Loucy (cell line): ENCODE data around the gene PFN1.

Experiments
- H2AFZ ChIP-seq: fragments of 200-600 bp; sonication (generic); 2 replicates; pipeline ENCODE4 v1.6.0; 2016; ENCODE audit warnings: antibody characterized with exemption, mild to moderate bottlenecking, low read length, moderate library complexity
- H3F3A ChIP-seq: fragments of 200-600 bp; 2 replicates; pipeline ENCODE4 v1.6.0; 2016; ENCODE audit warnings: antibody characterized with exemption, low read depth, mild to moderate bottlenecking
- H3K27me3 ChIP-seq: fragments of 200-600 bp; sonication (generic); 2 replicates; pipeline ENCODE4 v1.6.1; 2014; ENCODE audit warnings: low read length, mild to moderate bottlenecking; ENCODE audit not compliant: insufficient read depth, poor library complexity, severe bottlenecking
- H3K36me3 ChIP-seq: fragments of 200-600 bp; sonication (generic); 2 replicates; pipeline ENCODE4 v1.6.1; 2016; ENCODE audit warnings: low read length; ENCODE audit not compliant: insufficient read depth
- H3K4me1 ChIP-seq: fragments of 200-600 bp; sonication (generic); 2 replicates; pipeline ENCODE4 v1.5.1; 2014; ENCODE audit warnings: low read length, mild to moderate bottlenecking; ENCODE audit not compliant: insufficient read depth, poor library complexity, severe bottlenecking
- H3K4me2 ChIP-seq: fragments of 200-600 bp; sonication (generic); 2 replicates; pipeline ENCODE4 v1.6.0; 2014; ENCODE audit warnings: antibody characterized with exemption, low read length, low read depth, mild to moderate bottlenecking; ENCODE audit not compliant: poor library complexity, severe bottlenecking
- H3K4me3 ChIP-seq: fragments of 200-600 bp; sonication (generic); 2 replicates; pipeline ENCODE4 v1.5.1; 2014; ENCODE audit warnings: low read length, mild to moderate bottlenecking, mixed read lengths; ENCODE audit not compliant: poor library complexity, severe bottlenecking
- H3K79me2 ChIP-seq: fragments of 200-600 bp; sonication (generic); 2 replicates; pipeline ENCODE4 v1.6.1; 2014; ENCODE audit warnings: low read length; ENCODE audit not compliant: insufficient read depth
- H3K9ac ChIP-seq: fragments of 200-600 bp; sonication (generic); 2 replicates; pipeline ENCODE4 v1.6.0; 2014; ENCODE audit warnings: mild to moderate bottlenecking, low read depth, low read length, moderate library complexity; ENCODE audit not compliant: poor library complexity, severe bottlenecking
- H3K9me2 ChIP-seq: fragments of 200-600 bp; sonication (generic); replicated peaks from 2 replicates; pipeline ENCODE4 v1.6.1; 2016; ENCODE audit warnings: low read depth, low read length, mixed read lengths
- H3K9me3 ChIP-seq: fragments of 200-600 bp; sonication (generic); 2 replicates; pipeline ENCODE4 v1.6.1; 2014; ENCODE audit warnings: mild to moderate bottlenecking, antibody characterized with exemption, low read length, low read depth; ENCODE audit not compliant: insufficient read depth
- H4K20me1 ChIP-seq: fragments of 200-600 bp; sonication (generic); 2 replicates; pipeline ENCODE4 v1.6.0; 2014; ENCODE audit warnings: antibody characterized with exemption, low read length, mild to moderate bottlenecking; ENCODE audit not compliant: insufficient read depth, poor library complexity, severe bottlenecking
- EZH2phosphoT487 ChIP-seq: fragments of 200-600 bp; IDR thresholded peaks from 2 replicates; pipeline ENCODE4 v1.6.1; 2018; ENCODE audit warnings: antibody characterized with exemption, mild to moderate bottlenecking, moderate library complexity, borderline replicate concordance
- TF ChIP-seq, protein P1 (sequence below): fragments of 200-600 bp; sonication (generic); conservative IDR thresholded peaks from 2 replicates; pipeline ENCODE4 v1.5.1; 2014; ENCODE audit warnings: mild to moderate bottlenecking, antibody characterized with exemption, low read length

Gene PFN1

DNA sequence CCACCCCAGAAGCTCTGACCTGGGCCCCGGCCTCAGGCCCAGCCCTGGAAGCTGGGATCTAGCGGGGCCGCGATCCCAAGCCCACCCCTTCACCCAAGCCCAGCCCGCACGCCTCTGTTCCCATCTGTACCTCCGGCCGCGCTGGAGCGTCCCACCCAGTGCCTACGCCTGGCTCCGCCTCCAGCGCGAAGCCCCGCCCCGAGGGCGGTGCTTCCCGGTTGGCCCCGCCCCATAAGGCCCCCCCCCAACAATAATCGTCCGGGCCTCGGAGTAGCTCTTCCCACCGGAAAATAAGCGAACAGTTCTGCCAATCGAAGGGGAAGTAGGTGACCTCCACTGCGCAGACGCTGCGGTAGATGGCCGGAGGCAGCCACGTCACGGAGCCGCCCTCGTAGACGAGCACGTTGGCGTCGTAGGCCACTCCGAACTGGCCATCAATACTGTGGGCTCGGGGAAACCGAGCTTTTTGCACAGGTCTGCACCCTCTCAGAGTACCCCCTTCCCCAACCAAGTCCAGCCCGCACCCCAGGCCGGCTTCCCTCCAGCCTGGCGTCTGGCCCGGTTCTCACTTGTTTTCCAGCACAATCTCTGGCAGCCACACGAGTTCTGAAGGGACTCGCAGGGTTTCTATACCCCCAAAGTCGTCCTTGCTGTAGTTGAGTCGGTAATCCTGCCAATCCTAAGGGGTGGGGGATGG, 46.5 kb downstream of the PFN1 start:
- Histone ChIP-seq H3K9me3 (no peaks in the 10 kb centered on the region), H3K79me2 (no peaks in the 10 kb centered on the region), H3K4me1 (peaks cover 8% of the 10 kb centered on the region), H4K20me1 (no peaks in the 10 kb centered on the region), H3K9me2 (no peaks in the 10 kb centered on the region), H3K9ac (no peak overlapping the region), H3K36me3 (no peaks in the 10 kb centered on the region; the same call in 1 of the 2 replicates), H2AFZ (no peak overlapping the region), H3K4me3 (no peak overlapping the region), H3F3A (no peaks in the 10 kb centered on the region), H3K4me2 (no peak overlapping the region), H3K27me3 (no peaks in the 10 kb centered on the region)
- TF ChIP-seq, protein P1, sequence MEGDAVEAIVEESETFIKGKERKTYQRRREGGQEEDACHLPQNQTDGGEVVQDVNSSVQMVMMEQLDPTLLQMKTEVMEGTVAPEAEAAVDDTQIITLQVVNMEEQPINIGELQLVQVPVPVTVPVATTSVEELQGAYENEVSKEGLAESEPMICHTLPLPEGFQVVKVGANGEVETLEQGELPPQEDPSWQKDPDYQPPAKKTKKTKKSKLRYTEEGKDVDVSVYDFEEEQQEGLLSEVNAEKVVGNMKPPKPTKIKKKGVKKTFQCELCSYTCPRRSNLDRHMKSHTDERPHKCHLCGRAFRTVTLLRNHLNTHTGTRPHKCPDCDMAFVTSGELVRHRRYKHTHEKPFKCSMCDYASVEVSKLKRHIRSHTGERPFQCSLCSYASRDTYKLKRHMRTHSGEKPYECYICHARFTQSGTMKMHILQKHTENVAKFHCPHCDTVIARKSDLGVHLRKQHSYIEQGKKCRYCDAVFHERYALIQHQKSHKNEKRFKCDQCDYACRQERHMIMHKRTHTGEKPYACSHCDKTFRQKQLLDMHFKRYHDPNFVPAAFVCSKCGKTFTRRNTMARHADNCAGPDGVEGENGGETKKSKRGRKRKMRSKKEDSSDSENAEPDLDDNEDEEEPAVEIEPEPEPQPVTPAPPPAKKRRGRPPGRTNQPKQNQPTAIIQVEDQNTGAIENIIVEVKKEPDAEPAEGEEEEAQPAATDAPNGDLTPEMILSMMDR = no peak
- TF ChIP-seq EZH2phosphoT487 = no peak

DNA sequence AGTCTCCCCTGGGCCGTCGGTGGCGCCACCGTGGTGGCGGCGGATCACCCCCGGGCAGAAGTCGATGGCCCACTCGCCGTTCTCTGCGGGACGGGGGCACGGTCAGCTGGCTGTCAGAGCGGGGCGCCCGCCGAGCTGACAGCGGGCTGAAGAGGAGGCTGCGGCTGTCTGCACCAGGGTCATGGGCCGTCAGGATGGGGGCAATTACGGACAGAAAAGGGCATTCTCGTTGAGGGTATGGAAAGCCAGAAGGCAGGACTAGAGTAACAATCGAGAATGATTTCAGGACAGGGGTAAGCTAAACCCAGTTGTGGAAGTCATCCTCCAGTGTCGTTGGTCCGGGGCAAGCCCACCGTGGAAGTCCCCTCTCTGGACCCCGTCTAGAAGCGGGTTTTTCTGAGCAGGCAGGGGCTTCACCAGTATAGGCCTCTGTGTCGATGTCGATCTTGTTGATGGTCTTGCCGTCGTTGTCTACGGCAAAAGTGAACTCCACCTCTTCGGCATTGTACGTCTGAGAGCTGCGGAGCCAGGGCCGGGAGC, 47.2 kb downstream of the PFN1 start:
- Histone ChIP-seq H3K4me2 (no peak overlapping the region), H3K9ac (no peak overlapping the region), H3K4me3 (no peak overlapping the region)

DNA sequence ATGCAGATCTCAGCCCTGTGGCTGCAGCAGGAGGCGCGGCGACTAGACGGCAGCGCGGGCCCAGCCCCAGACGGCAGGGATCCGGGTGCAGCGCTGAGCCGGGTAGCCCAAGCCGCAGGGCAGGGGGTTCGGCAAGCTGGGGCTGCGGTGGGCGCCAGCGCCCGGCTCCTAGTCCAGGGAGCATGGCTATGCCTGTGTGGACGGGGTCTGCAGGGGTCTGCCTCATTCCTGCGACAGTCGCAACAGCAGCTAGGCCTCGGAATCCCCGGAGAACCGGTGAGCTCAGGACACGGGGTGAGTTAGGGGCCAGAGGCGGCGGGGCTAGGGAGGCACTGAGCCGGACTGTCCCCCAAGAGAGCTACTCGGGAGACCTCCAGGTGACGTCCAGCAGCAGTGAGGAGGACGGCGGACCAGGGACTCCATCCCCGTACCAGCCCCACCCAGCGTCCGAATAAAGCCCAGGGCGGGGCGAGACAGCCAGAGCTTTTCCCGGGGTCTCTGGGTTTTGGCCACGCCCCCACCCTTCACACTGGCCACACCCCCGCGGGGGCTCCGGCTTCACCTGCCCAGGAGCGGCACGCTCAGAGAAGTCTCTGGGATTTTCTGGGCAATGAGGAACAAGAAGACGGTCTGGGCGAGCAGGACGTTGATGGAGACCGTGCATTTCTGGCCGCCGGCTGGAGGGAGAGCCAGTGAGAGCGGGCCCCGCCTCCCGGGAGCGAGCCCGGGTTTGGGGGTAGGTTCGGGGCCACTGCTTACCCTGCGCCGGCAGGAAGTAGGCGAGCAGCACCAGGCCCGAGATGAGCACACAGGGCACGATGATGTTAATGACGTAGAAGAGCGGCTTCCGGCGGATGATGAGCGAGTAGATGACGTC, 47.9 kb downstream of the PFN1 start:
- no peak overlapping the region for H3K9ac ChIP-seq
- no peaks in the 10 kb centered on the region for H3K79me2 ChIP-seq
- H4K20me1 ChIP-seq = no peaks in the 10 kb centered on the region
- no peak overlapping the region for H2AFZ ChIP-seq
- no peaks in the 10 kb centered on the region for H3K9me3 ChIP-seq
- H3K4me1 ChIP-seq = peaks cover 8% of the 10 kb centered on the region
- no peaks in the 10 kb centered on the region for H3K9me2 ChIP-seq
- TF ChIP-seq EZH2phosphoT487 = no peak
- TF ChIP-seq, protein P1 = no peak
- no peak overlapping the region for H3K4me3 ChIP-seq
- H3K4me2 ChIP-seq = no peak overlapping the region
- H3K36me3 ChIP-seq = peaks cover 7% of the 10 kb centered on the region; the same call in 1 of the 2 replicates
- no peaks in the 10 kb centered on the region for H3K27me3 ChIP-seq
- H3F3A ChIP-seq = no peaks in the 10 kb centered on the region

More for the DNA sequence above, 47.2 kb downstream of the PFN1 start:
- Histone ChIP-seq H3K9me3 (no peaks in the 10 kb centered on the region), H3K27me3 (no peaks in the 10 kb centered on the region), H3K36me3 (peaks cover 6% of the 10 kb centered on the region; the same call in 1 of the 2 replicates), H3K4me1 (peaks cover 8% of the 10 kb centered on the region), H3K79me2 (no peaks in the 10 kb centered on the region), H4K20me1 (no peaks in the 10 kb centered on the region), H3K9me2 (no peaks in the 10 kb centered on the region), H3F3A (no peaks in the 10 kb centered on the region), H2AFZ (no peak overlapping the region)
- TF ChIP-seq, protein P1 = no peak
- TF ChIP-seq EZH2phosphoT487 = no peak
